Caco-2 (cell line): ENCODE results near the gene CHRDL1. TPM values are rescaled to one million over a fixed set of nuclear protein-coding genes. Genes with fewer than 3 reads are reported as not detected.

Experiments used
- BruUV-seq: library from RNA; stranded (reverse); fragments of 400-500 nt; replicated peaks from 2 replicates; lab custom pipeline; 2021; lab: Mats Ljungman, UMichigan
- CTCF ChIA-PET: fragments of 300-600 bp; sonication (Branson Sonifier 250); formaldehyde crosslinking; loops from one replicate; lab custom pipeline; 2022; ENCODE audit warnings: antibody characterized with exemption; lab: Charles Lee
- POLR2A ChIA-PET: fragments of 300-600 bp; sonication (Branson Sonifier 250); formaldehyde crosslinking; loops from one replicate; lab custom pipeline; 2022; ENCODE audit warnings: antibody characterized with exemption; lab: Charles Lee
- DNase-seq, 2 experiments: peaks; one replicate each; pipeline versions ENCODE4 v3.0.0 to v3.0.0-alpha.2; 2020 to 2022
- H3K27me3 ChIP-seq: replicated peaks from 2 replicates; pipeline ENCODE4 v1.6.0; 2011; ENCODE audit warnings: low read length; ENCODE audit not compliant: control insufficient read depth, insufficient read depth
- H3K36me3 ChIP-seq: 2 replicates; pipeline ENCODE4 v1.5.1; 2011; ENCODE audit warnings: low read length; ENCODE audit not compliant: control insufficient read depth, insufficient read depth
- H3K4me1 ChIP-seq: fragments of 250-450 bp; sonication (Bioruptor Pico); 2 replicates; pipeline ENCODE4 v1.5.1; 2020; ENCODE audit warnings: mild to moderate bottlenecking
- H3K4me3 ChIP-seq: 2 replicates; pipeline ENCODE4 v1.5.1; 2011; ENCODE audit warnings: low read depth, mild to moderate bottlenecking, control low read depth, low read length
- H3K9me3 ChIP-seq: fragments of 250-450 bp; sonication (Bioruptor Pico); 2 replicates; pipeline ENCODE4 v1.5.1; 2020; ENCODE audit warnings: mild to moderate bottlenecking, moderate library complexity
- H3K27ac Mint-ChIP-seq: one replicate; pipeline ENCODE4 v1.8.0; 2022; ENCODE audit warnings: mixed read lengths; ENCODE audit not compliant: unreplicated experiment
- H3K27me3 Mint-ChIP-seq: one replicate; pipeline ENCODE4 v1.8.0; 2022; ENCODE audit warnings: mixed read lengths; ENCODE audit not compliant: insufficient read depth, unreplicated experiment
- H3K36me3 Mint-ChIP-seq: one replicate; pipeline ENCODE4 v1.8.0; 2022; ENCODE audit warnings: mild to moderate bottlenecking, mixed read lengths; ENCODE audit not compliant: insufficient read depth, unreplicated experiment
- H3K4me1 Mint-ChIP-seq: one replicate; pipeline ENCODE4 v1.8.0; 2022; ENCODE audit warnings: low read depth, mixed read lengths; ENCODE audit not compliant: unreplicated experiment
- H3K4me3 Mint-ChIP-seq: one replicate; pipeline ENCODE4 v1.8.0; 2022; ENCODE audit warnings: mild to moderate bottlenecking, moderate library complexity, mixed read lengths; ENCODE audit not compliant: unreplicated experiment
- H3K9me3 Mint-ChIP-seq: one replicate; pipeline ENCODE4 v1.8.0; 2022; ENCODE audit warnings: mixed read lengths; ENCODE audit not compliant: unreplicated experiment
- CTCF ChIP-seq, 2 experiments: fragments of 200-600 bp in 1 of 2; IDR thresholded peaks; 1 replicate in 1 of 2; 2 replicates in 1 of 2; pipeline versions ENCODE4 v1.5.1 to v1.8.0; 2011 to 2022; ENCODE audit warnings: antibody characterized with exemption in 1 of 2, control low read depth in 1 of 2, inconsistent platforms in 1 of 2, low read depth in 1 of 2, low read length in 1 of 2, mild to moderate bottlenecking in 1 of 2, moderate library complexity in 1 of 2; ENCODE audit not compliant: insufficient read depth in 1 of 2, severe bottlenecking in 1 of 2, unreplicated experiment in 1 of 2
- intact Hi-C: fragments of 100-400 bp; cut with micrococcal nuclease; formaldehyde crosslinking; loops from one replicate; pipeline ENCODE4 v1.10.0; 2022; ENCODE audit not compliant: unreplicated experiment
- total RNA-seq: library from RNA; stranded (reverse); gene quantifications from 2 replicates; pipeline ENCODE4 v1.2.3, GENCODE V29; 2022

The CHRDL1 gene
- total RNA-seq, 1 experiment from 2014 or later, result not detected

- ChIA-PET CTCF (no interaction called here), POLR2A (no interaction called here)
- H3K36me3 Mint-ChIP-seq, result no peaks in the 10 kb centered on the region
- intact Hi-C loops, result no loop called here
- Histone ChIP-seq H3K36me3 (no peaks in the 10 kb centered on the region), H3K9me3 (no peaks in the 10 kb centered on the region), H3K4me1 (no peaks in the 10 kb centered on the region), H3K4me3 (no peak overlapping the region), H3K27me3 (no peaks in the 10 kb centered on the region)
- TF ChIP-seq CTCF (IDR thresholded peaks at IDR 0.05; ENCODE audit: insufficient read depth in 1 of 2, low read depth in 1 of 2, low read length in 1 of 2, severe bottlenecking in 1 of 2, unreplicated experiment in 1 of 2), result no peak
- no peak overlapping the region for H3K4me3 Mint-ChIP-seq
- H3K27me3 Mint-ChIP-seq, result no peaks in the 10 kb centered on the region
- H3K4me1 Mint-ChIP-seq, result no peaks in the 10 kb centered on the region
- DNase-seq, result no peak
- no peak overlapping the region for H3K27ac Mint-ChIP-seq
- peaks cover 12% of the 10 kb centered on the region for H3K9me3 Mint-ChIP-seq
- no TSS peak for BruUV-seq
Measured at GRCh38 chrX:110755611-110756010, 40.0 kb downstream of the CHRDL1 start.

GRCh38 chrX:110755061-110755460 lies 40.6 kb downstream of the CHRDL1 start:
- no TSS peak for BruUV-seq
- H3K4me1 Mint-ChIP-seq, result no peaks in the 10 kb centered on the region
- no peaks in the 10 kb centered on the region for H3K4me1 ChIP-seq
- no peak overlapping the region for H3K4me3 ChIP-seq
- DNase-seq, result no peak
- CTCF ChIA-PET, result no interaction called here
- H3K9me3 ChIP-seq, result no peaks in the 10 kb centered on the region
- no peak for TF ChIP-seq CTCF (IDR thresholded peaks at IDR 0.05; ENCODE audit: insufficient read depth in 1 of 2, low read depth in 1 of 2, low read length in 1 of 2, severe bottlenecking in 1 of 2, unreplicated experiment in 1 of 2)
- H3K27me3 Mint-ChIP-seq, result no peaks in the 10 kb centered on the region
- no peaks in the 10 kb centered on the region for H3K36me3 ChIP-seq
- intact Hi-C loops, result no loop called here
- H3K9me3 Mint-ChIP-seq, result peaks cover 12% of the 10 kb centered on the region
- no peaks in the 10 kb centered on the region for H3K27me3 ChIP-seq
- POLR2A ChIA-PET, result no interaction called here
- no peaks in the 10 kb centered on the region for H3K36me3 Mint-ChIP-seq
- H3K27ac Mint-ChIP-seq, result no peak overlapping the region
- H3K4me3 Mint-ChIP-seq, result no peak overlapping the region

- H3K4me3 ChIP-seq, result no peak overlapping the region
- Mint-ChIP-seq H3K4me3 (no peak overlapping the region), H3K27ac (no peak overlapping the region), H3K36me3 (no peaks in the 10 kb centered on the region), H3K27me3 (peaks cover 4% of the 10 kb centered on the region), H3K9me3 (no peaks in the 10 kb centered on the region), H3K4me1 (no peaks in the 10 kb centered on the region)
- no peak for TF ChIP-seq CTCF (IDR thresholded peaks at IDR 0.05; ENCODE audit: insufficient read depth in 1 of 2, low read depth in 1 of 2, low read length in 1 of 2, severe bottlenecking in 1 of 2, unreplicated experiment in 1 of 2)
- no peaks in the 10 kb centered on the region for H3K4me1 ChIP-seq
- CTCF ChIA-PET, result no interaction called here
- no peak for DNase-seq
- intact Hi-C loops, result no loop called here
- BruUV-seq, result no TSS peak
- no peaks in the 10 kb centered on the region for H3K9me3 ChIP-seq
- no peaks in the 10 kb centered on the region for H3K36me3 ChIP-seq
- POLR2A ChIA-PET, result no interaction called here
- no peaks in the 10 kb centered on the region for H3K27me3 ChIP-seq
Measured at GRCh38 chrX:110750526-110751189, 45.0 kb downstream of the CHRDL1 start.
